Measurements from ENCODE around the gene C16orf46.
A peak's percentile ranks its signal among the peaks of the same experiment; 100 is the strongest.
"Not testable (repeated sequence)": the region's sequence is repeated elsewhere in the genome, so short reads cannot be mapped to it uniquely, and the experiment has no call there.

C16orf46 gene, protein sequence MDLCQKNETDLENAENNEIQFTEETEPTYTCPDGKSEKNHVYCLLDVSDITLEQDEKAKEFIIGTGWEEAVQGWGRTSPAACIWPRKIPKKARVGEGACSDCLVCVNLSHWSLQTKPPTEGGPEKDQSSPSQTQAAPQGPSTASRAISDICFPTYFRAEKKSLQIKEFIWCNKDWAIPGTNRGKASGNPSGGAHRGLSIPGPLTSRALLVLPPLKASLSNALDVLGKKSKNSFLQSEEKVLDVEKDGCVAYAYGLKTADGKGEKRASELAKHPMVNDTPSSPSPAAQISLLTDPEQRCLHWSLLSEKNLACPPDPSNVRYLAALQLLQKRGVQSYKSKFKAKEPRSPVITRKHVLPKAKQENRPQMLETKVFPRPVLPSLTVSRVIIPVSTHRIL

GRCh38 chr16:81077076-81077940, at the start of gene C16orf46:
TSS of gene C16orf46 (minus strand) at chr16:81077238. CDS start at chr16:81063955, 13,283 bp downstream.
- peak; percentile 98 for DNase-seq

DNA sequence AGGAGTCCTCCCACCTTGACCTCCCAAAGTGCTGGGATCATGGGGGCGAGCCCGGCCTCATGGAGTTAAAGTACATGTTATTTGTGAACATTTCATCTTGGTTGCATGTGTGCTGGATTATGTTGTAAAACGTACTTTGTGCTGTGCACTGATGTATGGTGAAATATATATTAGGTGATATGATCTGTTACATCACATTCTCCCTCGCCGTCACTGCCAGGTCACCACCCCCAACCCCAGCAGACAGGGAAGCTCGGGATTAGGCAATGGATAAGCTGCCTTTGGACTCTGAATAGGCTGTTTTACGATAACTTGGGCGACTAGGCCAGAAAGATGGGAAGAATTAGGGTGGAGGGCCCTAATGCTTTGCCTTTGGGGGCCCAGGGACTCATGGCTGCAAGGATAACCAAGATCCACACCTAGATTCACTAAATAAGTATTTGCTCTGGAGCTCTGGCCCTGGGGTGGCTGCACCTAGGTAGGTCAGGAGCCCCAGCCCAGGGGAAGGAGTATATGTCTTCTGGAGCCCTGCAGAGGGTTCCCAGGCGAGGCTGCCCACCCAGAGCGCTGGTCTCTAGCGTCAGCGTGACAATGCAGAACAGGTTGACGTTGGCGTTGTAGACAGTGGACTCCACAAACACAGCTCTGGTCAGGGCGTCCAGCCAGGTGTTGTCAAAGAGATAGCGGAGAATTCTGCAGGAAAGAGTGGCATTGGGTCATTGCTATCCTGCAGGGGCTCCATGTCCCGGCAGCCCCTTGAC, 46.2 kb upstream of the C16orf46 start:
- no peak for DNase-seq

DNA sequence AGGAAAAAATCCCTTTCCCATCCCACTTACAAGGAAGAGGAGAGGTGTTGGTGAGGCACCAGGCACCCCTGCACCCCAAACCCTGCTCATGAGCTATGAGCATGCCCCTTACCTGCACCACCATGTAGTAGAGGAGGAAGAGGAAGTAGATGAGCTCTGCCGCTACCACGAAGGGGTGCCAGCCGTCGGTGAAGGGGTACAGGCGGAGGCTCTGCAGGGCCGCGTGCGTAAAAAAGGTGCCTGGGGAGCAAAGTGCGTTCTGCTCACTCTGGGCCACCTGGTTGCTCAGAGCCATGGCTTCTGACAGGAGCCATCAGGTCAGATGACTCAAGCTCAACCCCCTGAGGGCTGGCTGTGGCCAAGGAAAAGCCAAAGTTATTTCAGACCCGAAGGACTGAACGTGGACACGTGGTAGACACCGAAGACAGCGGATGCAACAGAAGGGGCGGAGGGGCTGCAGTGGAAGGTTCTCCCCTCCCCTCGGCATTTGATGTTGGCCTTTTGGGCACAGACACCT, 44.5 kb upstream of the C16orf46 start:
- DNase-seq = no peak

DNA sequence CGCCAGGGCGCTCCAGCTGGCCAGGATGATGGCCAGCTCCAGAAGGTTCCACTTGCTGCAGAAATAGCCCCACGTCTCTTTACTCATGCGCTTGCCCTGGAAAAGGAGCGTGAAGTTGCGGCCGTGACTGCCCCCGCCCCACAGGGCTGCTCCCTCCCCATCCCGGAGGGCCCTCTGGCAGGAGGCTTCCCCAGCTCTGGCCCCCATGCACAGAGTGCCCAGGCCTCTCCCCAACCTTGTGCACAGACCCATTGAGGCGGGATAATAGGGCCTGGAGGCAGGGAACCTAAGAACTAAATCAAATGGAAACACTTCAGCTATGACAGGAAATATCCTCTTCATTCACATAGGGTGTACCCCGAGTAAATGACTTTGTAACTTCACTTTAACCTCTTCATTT, 40.4 kb upstream of the C16orf46 start:
- DNase-seq = no peak

- no peak for DNase-seq
Observed at GRCh38 chr16:81116285-81116684, 39.2 kb upstream of the C16orf46 start.

DNA sequence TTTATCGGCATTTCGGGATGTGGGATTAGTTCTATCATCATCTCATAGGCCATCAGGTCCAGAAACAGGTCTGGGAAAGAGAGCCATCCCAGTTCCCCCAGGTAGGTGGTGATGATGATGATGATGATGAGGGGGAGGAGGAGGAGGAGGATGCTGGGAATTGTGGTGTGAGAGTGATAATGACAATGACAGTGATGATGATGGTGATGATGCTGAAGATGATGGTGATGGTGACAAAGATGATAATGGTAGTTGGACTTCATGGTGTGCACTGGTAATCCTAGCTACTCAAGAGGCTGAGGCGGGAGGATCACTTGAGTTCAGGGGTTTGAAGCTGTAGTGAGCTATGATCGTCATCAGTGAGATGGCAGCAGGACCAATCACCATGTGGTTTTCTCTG, 35.4 kb upstream of the C16orf46 start:
- DNase-seq = no peak

DNA sequence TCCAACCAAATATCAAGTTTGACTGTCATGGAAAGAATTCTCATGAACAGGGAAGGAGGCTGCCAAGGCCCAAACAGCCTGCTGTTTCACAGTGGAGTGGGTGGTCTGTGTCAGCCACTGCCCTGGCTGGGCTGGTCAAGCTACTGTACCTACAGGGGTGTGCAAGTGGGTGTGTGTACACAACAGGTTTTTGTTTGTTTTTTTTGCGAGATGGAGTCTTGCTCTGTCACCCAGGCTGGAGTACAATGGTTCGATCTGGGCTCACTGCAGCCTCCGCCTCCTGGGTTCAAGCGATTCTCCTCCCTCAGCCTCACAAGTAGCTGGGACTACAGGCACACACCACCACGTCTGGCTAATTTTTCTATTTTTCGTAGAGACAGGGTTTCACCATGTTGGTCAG, 32.2 kb upstream of the C16orf46 start:
- not testable (repeated sequence) for DNase-seq

DNA sequence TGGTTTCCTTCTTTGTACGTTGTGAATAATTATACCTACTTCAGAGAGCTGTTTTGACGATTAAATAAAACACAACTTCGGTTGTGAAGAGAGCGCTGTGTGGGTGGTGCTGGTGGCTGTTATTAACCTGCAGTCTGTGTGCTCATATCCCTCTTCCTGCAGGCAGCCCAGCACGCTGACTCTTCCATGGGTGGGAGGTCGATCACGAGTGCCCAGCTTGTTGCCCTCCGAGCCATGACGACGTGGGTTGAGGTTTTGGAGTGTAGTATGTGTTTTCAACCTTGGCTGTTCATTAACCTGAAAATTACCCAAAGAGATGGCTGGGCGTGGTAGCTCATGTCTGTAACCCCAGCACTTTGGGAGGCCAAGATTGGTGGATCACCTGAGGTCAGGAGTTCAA, 30.5 kb upstream of the C16orf46 start:
- no peak for DNase-seq

- DNase-seq = no peak
Observed at GRCh38 chr16:81106826-81107503, 29.9 kb upstream of the C16orf46 start.

DNA sequence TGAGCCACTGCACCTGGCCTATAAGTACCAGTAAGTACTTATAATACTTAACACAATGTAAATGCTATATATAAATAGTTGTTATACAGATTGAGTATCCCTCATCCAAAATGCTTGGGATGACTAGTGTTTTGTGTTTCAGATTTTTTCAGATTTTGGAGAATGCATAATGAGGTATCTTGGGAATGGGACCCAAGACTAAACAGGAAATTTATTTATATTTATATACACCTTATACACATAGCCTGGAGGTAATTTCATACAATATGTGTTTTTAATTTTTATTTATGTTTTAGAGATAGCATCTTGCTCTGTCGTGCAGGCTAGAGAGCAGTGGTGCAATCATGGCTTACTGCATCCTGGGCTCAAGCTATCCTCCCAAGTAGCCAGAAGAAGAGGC, 28.9 kb upstream of the C16orf46 start:
- DNase-seq = no peak

GRCh38 chr16:81101702-81102101, 24.7 kb upstream of the C16orf46 start:
- DNase-seq = no peak

GRCh38 chr16:81099958-81100357, 22.9 kb upstream of the C16orf46 start:
- no peak for DNase-seq

DNA sequence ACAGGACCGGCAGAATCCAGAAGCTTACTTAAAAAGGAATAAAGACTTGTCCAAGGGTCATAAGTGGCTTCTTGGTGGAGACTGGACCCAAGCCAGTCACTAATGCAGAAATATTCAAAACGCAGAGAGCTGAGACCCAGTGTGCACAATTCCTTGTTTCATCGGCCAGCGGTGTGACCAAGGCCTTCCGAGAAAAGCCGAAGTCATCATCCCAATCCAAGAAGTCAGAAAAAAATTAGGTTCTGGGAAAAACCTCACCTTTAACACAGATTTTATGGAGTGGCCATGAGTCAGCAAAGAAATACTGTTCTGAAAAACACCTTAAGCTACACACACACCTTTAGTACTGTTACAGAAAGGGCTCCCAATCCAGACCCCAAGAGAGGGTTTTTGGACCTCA, 20.2 kb upstream of the C16orf46 start:
- no peak for DNase-seq

DNA sequence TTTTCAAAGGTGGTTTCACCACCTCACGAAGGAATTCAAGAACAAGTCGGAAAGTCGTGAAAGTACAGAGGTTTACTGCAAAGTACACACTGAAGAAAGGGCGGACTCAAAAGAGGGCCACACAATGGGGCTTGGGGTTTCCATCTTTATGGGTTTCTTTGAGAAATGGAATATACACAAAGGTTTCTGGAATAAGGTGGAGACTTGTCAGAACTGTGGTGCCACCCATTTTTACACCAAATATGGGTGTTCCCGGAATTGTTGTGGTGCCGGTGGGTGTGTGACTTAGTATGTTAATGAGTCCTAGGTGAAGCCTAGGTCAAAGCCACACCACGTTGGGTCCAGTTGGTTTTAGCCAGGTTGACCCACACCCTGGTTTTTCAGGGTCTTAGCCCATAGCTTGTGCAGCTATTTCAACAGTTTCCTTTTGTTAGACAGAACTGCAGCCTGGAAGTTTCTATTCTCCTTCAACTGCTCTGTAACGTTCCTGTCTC, 19.7 kb upstream of the C16orf46 start:
- DNase-seq = no peak

DNA sequence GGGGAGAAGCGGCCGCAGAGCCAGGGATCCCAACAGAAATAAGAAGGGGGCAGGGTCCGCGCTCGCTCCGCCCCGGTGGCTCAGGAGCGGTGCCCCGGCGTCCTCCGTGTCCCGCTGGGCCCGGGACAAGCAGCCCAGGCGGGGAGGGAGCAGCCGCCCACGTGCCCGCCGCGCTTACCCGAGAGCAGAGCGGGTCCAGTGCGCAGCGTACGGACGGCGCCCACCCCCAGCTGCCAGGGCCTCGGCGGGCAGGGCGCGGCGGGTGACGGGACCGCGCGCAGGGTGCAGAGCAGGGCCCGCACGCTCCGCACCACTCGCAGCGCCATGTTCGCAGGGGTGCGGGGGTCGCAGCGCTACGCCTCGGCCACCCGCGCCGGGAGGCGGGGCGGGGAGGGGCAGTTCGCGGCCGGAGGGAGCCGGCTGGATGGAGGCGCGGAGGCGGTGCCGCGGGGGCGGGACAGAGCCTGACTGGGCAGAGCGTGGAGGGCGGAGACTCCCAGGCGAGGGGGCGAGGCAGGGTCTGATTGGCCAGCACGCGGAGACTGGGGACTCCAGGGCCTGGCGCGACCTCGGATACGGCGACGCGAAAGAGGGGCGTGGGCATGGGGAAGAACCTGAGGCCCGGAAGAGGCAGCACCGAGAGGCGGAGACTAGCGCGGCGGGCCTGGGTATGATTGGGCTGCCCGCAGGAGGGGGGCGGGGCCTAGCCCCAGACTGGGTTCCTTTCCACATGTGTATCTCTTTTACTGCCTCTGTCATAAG, 19.1 kb upstream of the C16orf46 start, which contains the start of gene GCSH:
TSS of gene GCSH (minus strand) at position 443 of the 762 bp plus-strand sequence. CDS start at position 326, 117 bp downstream.
- peak; percentile 99 for DNase-seq

- DNase-seq = no peak
Observed at GRCh38 chr16:81095653-81095952, 18.6 kb upstream of the C16orf46 start.

DNA sequence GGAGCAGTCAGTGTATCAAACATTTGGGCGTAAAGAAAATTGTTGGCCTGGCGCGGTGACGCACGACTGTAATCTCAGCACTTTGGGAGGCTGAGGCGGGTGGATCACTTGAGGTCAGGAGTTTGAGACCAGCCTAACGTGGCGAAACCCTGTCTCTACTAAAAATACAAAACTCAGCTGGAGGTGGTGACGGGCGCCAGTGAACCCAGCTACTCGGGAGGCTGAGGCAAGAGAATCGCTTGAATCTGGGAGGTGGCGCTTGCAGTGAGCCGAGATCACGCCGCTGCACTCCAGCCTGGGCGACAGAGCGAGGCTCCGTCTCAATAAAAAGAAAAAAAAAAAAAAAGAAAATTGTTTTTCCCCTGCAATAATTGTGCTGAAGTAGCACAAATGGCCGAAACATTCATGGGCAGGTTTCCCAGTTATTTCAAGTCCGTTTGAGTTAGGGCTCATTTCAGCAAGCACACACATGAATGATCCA, 17.8 kb upstream of the C16orf46 start:
- DNase-seq = no peak

- no peak for DNase-seq
Observed at GRCh38 chr16:81088836-81089235, 11.8 kb upstream of the C16orf46 start.

DNA sequence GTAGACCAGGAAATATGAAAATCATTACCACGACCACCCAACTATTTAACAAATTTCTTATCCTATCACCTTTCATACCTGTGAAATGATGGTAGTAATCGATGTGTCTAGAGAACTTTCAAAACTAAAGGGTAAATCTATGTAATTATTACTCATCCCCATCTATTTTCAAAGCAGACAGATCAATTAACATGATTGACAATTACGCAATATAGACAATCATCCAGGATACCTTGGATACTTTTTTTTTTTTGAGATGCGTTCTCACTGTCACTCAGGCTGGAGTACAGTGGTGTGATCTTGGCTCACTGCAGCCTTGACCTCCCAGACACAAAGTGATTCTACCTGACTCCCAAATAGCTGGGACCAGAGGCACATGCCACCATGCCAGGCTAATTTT, 4.0 kb upstream of the C16orf46 start:
- DNase-seq = no peak

DNA sequence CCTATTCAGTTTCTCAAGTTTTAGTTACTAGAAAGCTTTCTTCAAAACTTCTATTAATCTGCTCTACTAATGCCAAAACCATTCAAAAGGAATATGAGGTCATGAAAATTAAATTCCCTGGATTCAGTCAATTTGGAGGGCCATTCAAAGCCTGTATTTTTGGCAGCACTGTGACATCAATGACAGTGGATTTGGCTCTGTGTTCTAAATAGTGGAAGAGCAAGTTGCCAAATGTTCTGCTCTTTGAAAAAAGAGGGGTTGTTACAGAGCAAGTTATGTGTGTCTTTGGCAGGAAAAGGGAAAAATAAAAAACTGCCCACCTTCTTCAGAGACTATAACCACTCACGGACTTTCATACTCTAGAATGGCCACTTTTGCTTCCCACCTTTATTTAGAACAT, 3.2 kb upstream of the C16orf46 start:
- DNase-seq = no peak

DNA sequence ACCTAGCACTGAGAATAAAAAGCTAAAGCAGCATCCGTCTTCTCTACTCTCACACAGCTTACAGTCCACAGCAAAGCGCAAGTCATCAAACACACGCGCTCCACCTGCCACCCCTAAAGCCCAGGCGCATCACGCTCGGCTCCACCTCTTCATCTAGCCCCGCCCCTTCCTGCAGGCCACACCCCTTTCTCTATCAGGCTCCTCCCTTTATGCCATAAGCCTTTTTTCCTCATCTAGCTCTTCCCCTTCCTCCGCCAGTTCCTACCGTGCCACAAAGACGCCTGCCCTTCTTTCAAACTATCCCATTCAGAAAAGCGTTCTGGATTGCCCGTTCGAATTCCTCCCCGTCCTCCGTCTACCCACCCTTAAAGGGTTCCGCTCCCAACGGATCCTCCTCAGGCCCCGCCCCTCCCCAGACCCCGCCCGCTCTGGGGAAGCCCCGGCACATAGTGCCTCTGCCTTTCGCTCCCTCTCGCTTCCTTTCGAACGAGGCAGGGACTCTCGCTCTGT, 417 bp downstream of the C16orf46 start:
- DNase-seq = peak; percentile 95

All from CD4-positive, alpha-beta T cell treated with Interleukin-17A for 4 hours (primary cell).